GM21619 (cell line): ENCODE measurements around the gene AKR7A2.
A peak's percentile ranks its signal among the peaks of the same experiment; 100 is the strongest.

ENCODE experiments used
- ATAC-seq: cut with Tn5 transposase; IDR thresholded peaks from one replicate; pipeline ENCODE4 v1.9.1; 2021; ENCODE audit not compliant: unreplicated experiment

Gene AKR7A2

DNA sequence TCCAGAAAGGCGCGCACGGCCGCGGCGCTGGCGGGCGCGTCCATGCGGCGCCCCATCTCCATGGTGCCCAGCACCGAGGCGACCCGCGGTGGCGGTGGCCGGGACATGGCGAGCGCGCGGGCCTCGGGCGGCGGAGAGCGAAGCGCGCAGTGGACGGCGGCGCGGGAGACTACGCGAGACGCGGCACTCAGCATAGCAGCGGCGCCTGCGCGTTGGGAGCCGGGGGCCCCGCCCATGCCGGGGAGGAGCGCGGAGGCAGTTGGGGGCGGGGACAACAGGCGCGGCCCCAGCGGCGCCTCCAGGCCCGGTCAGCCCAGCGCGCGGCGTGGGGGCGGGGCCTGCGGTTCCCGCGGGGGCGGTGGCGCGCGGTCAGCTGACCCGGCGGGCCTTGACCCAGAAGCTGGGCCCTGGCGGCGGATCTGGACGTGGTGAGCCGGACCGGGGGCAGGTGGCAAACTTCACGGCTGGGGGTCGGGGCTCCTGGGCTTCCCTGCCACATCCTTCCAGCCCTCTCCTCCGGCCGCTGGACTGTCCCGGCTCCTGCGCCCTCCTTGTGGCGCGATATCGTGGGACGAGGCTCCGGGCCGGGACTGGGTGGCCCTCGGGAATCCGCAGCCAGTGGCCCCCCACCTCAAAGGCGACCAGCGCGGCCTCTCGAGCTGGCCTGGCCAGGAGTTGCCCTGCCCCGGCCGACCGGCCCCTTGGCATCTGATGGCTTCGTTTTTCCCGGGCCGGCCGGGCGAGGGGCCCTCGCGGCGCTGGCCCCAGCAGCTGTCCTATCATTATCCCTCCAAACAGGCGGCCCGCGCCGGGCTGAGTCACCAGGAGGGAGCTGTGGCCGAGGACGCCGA, at the start of gene AKR7A2, which contains the start of gene SLC66A1:
TSS of gene AKR7A2 (minus strand) at position 214 of the 851 bp plus-strand sequence. CDS start at position 194, 20 bp downstream.
TSS of gene SLC66A1 (plus strand) at position 396 of the 851 bp plus-strand sequence. CDS start 5,352 bp downstream, outside the sequence.
- peak; percentile 52 for ATAC-seq

DNA sequence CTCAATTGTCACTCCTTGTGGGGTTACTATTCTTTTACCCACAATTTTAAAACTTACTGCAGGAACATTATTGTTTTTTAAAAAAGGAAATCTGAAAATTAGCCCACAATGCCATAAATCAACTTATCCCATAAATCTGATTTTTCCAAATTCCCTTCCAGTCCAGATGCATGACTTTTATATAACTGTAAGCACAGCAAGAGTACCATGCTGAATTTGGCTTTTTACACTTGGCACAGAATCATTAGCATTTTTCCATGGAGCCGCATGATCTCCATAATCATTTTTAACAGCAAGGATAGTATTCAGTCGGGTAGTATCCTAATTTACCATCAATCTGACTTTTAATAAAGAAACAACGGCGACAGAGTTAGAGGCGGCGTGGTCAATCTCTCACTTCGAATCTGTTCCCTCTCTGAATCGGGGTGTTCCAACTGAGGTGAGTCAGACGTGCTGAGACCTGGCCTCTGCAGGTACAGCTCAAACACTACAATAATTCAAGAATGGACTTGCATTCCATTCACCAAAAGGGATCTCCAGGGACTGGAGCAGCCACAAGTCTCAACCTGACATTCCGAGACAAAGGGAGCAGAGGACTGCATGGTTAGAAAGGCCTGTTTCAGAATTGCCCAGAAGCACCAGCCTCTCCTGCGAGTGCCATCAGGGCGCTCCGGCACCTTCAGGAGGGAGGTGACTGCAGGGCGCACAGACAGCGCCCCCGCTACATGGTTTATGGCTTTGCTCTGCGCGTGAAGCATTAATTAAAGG, 49.1 kb upstream of the AKR7A2 start:
- no peak for ATAC-seq

DNA sequence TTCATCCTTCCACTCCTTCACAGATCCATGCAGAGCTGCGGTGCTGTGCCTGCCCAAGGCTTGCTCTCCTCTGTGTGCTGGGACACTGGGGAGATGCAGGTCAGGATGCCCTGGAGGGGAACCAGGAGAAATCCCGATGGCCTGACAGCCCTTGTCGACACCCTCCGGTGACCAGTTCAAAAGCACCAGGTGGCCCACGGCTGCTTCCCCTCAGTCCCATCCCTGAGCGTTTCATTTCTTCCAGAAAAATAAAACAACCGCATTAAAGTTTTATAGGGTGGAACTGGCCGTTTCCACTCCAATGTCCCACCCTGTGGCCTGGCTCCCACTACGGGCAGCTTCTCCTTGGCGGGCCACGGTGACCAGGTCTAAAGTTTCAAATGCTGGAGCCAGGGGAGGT, 48.5 kb upstream of the AKR7A2 start:
- ATAC-seq = no peak

DNA sequence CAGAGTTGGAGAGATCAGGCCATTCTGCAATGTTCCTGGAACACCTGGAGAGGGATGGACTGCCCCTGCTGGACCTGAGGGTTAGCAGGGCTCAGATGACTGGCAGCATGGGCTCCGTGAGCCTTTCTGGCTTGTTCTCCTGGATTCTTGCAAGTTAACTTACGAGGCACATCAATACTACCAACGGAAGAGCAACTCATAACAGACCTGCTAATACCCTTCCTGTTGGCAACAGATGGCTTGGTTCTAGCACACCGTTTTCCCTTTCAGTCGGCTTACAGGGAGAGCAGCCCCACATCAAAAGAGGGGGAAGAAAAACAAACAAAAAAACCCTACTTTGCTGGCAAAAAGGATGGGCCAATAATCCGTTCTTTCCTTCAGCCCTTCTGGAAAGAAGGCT, 48.1 kb upstream of the AKR7A2 start:
- ATAC-seq = no peak

DNA sequence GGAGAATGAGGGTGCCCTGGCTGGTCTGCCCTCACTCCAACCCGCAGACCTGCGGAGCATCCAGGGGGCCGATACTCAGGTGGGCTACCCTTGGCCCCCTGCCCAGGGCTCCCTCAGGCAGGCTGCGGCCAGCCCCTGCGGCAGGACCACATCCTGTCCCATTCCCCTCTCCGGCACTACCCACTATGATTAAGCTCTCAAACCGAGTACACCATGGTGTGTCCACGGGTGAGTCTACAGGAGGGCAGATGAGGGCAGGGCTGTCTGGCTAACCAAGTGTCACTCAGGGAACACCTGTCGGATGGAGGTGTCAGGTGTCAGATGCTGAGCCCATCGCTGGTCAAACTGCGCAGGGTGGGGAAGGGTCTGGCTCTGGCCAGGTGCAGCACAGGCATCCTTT, 47.4 kb upstream of the AKR7A2 start:
- ATAC-seq = no peak

DNA sequence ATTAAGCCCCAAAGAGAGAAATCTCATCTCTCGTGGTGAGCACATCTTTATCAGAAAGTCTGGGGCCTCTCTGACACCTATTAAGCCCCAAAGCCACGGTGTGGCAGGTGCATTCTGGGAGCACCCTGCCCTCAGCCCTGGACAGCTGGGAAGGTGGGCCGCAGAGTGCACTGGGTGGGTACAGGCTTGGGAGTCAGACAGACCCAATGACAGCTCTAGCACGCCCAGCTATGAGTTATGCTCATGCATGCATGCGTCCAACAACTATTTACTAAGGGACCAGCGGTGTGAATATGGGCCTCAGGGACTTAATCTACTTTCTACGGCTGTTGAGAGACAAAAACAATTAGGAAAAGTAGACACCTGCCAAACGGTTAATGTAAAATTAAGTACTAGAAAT, 46.8 kb upstream of the AKR7A2 start:
- no peak for ATAC-seq

DNA sequence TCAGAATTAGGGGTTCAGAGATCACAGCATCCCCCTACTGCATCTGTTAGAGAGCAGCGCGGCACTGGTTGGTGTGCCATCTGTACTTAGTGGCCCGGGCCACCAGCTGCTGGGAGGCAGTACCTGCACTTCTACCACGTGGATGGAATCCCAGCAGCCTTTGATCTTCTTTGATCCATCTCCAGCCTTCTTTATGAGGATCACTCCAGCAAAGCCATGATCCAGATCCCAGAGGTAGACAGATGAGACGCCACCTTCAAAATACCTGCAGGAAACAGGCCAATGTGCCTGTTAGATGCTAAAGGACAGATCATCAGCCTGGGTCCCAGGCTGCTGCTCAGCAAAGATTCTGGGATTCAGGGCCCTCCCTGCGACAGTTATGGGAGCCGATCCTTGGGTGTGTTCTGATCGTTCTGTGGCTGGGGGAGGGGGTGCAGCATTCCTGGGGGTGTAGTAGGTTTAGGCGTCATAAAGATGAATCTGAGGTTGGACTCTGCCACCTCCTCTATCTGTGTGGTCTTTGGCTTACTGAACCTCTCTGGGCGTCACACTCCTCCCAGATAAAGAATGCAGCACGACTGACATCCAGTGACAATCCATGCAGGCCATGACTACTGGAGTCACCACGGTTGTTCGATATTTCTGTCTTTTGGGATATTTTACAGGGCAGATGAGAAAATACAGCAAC, 45.5 kb upstream of the AKR7A2 start:
- ATAC-seq = no peak

DNA sequence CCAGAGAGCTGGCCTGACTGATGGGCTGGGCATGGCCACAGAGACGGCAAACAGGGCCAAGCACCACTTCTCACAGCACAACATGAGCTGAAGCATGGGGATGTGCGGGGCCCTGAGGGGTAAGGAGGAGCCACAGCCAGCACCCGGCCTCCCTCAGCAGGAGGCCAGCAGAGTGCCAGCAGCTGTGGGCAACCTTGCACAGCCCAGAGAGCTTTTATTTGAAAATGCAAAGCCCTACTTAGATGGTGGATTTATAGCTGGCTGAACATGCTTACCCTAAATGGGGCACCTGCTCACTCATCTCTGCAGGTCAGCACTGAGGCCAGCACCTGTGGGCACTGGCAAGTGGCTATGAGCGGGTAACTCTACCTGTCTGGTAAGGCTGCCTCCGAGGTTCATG, 44.3 kb upstream of the AKR7A2 start:
- no peak for ATAC-seq

DNA sequence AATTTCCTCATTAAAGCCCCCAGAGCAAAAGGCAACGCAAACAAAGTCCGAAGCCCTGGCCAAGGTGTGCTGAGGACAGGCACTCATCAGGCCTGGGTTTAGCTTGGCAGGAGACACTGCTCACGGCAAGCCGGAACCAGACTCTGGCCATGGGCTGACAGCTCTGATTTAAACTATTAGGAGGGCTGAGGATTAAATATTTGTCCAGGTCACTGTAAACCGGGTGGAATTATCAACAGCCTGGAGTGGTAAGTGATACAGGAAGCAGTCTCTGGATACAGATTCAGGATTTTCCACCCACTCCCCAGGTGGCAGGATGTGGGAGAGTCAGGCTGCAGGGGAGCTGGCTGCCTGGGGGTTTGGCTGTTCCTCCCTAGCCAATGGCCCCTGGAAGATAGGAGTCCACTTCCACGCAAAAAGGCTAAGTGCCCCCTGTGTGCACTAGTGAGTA, 42.6 kb upstream of the AKR7A2 start:
- no peak for ATAC-seq

DNA sequence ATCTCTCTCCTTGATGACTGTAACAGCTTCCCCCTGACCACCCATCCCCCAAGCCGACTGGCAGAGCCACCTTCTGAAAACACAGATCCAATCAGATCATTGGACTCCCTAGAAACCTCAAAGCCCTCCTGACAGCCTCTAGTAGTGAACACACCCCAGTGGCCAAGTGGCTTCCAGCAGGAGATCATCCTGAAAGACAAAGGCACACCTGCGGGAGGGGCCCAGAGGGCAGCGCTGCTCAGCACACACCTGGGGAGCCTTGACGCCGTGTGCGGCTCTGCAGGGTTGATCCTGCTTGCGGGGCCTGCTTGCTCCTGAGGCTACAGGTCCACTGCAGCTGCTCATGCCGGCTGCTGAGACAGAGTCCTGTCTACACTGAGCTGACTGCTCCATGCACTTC, 41.7 kb upstream of the AKR7A2 start:
- ATAC-seq = no peak

DNA sequence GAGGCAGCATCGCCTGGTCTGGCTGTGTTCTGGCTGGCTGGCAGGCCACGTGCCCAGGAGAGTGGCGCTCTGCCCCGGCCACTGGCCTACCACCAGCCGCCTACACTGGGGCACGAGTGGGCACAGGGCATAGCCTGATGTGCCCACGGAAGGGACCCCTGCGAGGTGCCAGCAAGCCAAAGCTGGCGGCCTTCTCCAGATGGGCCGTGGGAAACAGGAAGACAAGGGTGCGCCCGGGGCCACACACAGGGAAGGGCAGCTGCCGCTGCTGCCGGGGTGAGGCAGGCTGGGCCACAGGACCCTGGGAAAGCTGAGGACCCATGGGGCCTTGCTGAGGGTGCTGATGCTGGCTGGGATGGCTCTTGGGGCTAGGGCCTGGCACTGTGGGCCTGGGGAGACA, 40.9 kb upstream of the AKR7A2 start:
- ATAC-seq = no peak

DNA sequence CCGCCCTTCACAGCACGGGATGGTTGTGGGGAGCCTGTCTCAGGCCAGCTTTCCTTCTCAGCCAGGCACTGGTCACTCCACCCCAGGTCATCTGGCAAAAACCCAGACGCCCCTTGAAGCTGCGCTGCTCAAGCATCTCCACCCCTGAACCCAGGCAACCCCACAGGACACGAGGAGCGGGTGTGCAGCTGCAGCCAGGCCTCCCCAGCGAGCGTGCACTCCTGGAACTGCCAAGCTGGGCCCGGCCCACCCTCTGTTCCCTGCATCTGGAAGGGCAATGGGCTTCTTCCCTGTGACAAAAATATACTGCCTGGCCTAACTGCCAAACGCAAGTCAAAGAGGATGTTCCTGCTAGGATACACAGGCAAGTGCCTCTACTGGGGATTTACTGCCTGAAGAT, 39.9 kb upstream of the AKR7A2 start:
- no peak for ATAC-seq

DNA sequence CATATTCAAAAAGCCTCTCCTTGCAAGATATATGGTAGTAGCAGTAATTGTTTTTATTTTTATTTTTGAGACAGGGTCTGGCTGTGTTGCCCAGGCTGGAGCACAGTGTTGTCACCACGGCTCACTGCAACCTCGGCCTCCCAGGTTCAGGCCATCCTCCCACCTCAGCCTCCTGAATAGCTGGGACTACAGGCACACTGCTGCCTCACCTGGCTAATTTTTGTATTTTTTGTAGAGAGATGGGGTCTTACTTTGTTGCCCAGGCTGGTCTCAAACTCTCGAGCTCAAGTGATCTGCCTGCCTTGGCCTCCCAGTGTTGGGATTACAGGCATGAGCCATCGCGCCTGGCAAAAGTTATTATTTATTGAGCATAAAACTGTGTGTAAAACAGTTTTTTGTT, 38.6 kb upstream of the AKR7A2 start:
- ATAC-seq = no peak

DNA sequence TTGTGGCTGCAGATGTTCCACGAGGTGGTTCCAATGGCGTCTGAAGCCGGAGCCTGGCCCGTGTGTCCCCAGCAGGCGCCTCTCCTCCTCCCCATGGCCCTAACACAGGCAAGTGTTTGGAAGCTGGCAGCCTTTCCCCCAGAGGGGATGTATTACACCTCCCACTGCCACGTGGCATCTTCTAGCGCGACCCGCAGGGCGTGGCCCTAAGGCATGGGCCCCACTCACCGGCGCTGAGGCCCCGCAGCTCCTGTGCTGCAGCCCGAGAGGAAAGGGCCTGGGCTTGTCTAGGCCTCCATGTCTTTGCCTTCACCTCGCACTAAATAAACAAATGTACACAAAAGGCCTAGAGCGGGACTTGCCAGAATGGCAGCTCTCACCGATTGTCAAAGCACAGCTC, 38.1 kb upstream of the AKR7A2 start:
- no peak for ATAC-seq

DNA sequence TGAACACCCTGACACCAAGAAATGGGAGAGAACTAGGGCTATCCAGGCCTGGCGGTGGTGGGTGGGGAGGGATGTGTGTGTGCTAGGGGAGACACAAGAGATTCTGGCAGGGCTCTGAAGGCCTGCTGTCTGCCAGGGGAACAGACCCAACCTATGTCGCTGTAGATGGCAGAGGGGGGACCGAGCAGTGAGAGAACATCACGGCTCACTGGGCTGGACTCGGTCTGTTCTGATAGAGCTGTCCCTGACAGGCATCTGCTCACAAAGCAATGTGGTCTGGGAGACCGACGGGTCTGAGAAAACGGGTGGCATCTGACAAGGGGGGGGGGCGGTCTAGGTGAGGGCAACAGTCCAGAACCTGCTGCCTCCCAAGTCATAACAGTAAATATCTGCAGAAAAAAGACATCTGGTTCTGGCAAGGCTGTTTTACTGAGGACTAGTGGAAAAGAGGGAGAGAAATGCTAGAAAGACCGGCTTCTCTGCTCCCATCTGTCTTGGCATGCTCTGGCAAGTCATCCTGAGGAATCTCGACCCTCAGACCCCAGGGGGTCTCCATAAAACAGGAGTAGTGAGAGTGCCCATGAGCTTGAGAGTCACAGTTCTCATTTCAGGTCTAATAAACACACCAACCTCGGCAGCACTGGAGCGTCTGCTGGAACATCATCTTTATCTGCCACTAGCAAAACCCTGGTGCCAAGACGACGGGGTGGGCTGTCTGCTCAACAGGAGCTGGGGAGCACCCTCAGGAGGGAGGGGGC, 36.7 kb upstream of the AKR7A2 start:
- no peak for ATAC-seq

DNA sequence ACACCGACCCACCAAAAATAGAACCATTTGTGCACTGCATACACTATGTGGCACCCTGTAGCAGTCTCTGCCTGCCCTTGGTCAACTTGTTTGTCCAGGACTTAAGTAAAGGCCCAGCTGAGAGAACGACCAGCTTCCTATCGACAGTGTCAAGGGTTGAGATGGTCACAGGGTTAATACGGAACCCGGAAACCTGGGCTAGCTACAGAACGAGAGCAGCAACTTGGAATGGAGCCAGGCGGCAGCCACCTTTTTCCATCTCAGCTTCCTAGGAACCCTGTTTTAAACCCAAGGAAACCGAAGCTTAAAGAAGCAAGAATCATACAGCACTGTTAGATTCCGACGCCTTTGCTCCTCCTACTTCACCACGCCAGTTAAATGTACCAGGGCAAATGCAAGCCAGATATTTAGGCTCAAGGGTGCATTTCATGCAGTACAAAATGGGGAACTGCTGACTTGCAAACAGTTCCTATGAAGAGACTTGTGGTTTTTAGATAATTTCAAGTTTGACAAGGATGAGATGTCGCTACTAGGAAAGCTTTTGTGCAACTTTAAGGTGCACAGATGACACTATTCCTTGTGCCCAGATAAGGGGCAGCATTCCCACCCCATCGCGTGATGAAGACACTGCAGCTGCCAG, 35.7 kb upstream of the AKR7A2 start:
- ATAC-seq = no peak

DNA sequence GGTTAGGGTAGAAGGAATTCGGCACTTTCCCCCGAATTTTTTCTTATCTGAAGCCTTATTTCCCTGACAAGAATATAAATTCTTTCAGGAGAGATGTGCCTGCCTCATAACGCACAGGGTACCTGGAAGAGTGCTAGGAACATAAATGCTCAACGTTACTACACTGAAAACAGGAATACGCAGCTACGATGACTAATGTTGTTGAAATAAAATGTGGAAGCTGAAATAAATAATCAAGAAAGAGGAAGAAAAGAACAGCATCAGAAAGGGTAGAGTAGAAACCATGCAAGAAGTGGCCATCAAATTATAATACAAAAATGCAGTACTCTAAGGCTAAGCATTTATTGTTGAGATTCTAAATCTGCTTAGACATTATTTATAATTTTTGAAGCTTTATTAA, 34.1 kb upstream of the AKR7A2 start:
- no peak for ATAC-seq

DNA sequence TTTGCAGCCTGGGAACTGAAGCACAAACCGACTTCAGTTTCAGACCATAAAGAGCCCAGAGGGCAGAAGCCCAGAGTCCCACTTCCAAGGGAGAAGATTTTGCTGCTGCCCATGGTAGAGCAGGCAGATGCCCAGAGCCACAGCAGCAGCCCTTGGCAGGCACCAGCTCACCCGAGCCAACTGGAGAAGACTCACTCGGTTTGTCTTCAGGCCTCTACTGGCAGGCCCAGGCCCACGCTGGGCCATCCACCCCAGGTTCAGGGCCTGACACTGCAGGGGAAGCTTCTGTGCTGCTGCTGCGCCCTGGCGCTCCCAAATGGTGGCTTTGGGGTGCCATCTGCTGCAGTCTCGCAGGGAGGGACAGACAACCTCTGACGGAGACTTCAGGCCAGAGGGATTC, 33.4 kb upstream of the AKR7A2 start:
- ATAC-seq = no peak

DNA sequence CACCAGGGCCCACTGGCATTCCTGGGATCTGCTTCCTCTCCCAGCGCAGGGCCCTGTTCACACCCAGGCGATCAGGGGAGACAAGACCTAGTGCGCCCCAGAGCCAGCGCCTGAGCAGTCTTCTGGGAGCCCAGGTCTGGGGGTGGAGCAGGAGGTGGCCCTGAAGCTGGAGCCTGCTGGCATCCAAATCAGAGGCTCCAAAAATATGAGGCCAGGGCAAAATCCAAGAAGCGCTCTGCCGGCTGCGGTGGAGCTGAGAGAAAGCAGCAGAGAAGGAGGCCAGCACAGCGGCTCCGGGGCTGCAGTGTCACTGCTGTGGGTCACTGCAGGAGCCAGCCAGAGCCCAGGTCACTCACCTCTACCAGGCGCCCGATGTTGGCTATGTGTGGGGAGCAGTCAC, 32.9 kb upstream of the AKR7A2 start:
- ATAC-seq = no peak

DNA sequence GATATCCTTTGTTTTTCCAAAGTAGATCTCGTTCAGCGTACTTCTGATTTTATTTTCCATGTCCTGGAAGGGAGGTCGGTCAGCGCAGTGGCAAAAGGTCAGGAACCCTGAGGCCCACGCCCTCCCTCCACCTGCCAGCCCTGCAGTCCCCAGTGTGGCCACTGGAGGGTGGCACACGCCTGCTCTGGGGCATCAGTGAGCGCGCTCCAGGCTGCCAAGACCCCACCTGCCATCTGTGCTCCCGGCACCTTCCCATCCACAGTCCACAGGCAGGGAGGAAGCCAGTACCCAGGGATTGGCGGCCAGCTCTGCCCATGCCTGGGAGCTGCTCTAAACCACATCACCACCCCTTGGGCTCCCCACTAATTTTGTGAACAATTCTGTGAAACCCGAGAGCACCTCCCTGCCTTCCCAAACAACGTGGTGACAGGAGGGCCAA, 32.4 kb upstream of the AKR7A2 start:
- ATAC-seq = no peak
